HG03442 (cell line): ENCODE results near the gene RNF212.

Experiments
- ATAC-seq: cut with Tn5 transposase; IDR thresholded peaks from one replicate; pipeline ENCODE4 v1.9.1; 2021; ENCODE audit warnings: mild to moderate bottlenecking, moderate library complexity; ENCODE audit not compliant: unreplicated experiment

The RNF212 gene

GRCh38 chr4:1116838-1117237, 3.5 kb upstream of the RNF212 start:
- ATAC-seq, result no peak

DNA sequence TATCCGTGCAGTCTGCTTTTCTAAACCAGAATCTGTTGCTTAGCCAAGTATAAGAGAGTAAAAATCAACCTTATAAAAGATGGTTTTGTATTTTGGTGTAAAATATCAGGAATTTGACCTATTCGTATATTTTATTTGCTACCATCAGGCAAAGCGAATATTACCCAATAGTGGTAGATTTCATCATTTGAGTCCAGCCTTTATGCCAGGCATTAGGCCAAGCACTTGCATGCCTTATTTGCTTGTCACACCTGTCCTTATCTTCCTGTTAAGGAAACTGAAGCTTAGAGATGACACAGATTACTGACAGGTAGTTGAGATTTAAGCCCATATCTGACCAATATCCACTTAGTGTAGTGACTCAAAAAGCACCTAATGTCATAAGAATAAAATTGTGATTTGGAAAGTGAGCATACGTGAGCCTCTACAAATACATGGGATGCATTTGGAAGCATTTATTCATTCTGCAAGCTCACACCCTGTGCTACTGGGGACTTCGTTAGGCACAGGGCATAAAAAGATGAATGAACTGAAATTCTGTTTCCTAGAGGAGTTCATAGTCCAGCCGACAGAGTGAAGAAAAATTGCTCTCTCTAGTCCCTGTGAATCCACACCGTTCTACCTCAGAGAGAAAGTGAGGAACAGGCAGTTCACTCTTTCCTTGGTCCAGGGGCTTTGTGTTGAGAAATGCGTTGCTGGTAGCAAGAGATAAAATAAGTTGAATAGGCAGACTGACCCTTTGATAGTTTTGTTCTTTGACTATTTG, 2.3 kb upstream of the RNF212 start:
- no peak for ATAC-seq

- ATAC-seq, result no peak
Observed at GRCh38 chr4:1112821-1113182, 562 bp downstream of the RNF212 start.

DNA sequence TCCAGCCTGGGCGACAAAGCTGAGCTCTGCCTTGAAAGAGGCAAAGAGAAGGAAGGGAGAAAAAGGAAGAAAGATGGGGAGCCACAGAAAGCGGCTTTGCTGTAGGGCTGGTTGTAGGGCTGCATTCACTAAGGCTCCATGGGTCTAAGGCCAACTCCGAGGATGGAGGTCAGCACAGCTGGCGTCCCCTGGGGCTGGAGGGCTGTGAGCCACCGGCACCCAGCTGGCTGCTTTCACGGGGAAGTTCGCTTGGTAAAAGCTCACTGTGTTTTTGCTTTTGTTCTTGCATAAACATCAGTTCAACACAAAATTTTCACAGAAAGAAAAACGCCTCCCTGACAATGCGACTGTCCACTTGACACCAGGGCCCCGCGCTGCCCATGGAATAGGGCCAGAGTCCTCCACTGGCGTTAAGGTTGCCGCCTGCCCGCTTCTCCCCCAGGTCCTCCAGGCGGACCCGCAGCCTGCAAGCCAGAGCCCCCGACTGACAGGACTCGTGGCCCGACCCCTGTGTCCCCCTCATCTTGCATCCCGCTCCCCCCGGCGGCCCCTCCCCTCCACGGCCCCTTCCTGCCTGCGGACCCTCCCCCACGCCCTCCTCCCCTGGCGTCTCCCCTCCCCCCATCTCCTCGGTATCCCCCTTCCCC, 1.1 kb downstream of the RNF212 start:
- ATAC-seq, result no peak

DNA sequence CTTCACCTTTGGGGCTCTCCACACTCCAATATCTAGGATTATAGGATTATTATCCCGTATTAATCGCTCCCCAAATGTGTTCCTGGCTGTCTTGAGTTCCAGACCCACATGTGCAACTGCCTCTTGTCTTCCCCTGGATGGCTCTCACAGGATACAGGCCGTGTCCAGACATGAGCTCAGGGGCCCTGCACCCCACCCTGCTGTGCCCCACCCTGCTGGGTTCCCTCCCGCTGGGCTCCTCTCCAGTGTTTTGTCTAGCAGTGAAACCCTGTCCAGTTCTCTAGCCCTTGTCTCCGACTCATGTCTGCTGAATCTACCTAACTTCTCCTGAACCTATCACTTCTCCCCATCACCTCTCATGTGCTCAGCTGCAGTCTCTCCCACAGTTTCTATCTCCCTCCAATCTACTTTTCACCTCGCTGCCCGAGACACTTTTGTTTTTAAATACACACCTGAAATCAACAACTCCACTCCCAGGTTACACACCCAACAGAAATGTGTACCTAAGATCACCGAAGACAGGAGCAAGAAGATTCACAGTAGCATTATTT, 2.0 kb downstream of the RNF212 start:
- ATAC-seq, result no peak

- ATAC-seq, result no peak
Observed at GRCh38 chr4:1109898-1110506, 3.4 kb downstream of the RNF212 start.

DNA sequence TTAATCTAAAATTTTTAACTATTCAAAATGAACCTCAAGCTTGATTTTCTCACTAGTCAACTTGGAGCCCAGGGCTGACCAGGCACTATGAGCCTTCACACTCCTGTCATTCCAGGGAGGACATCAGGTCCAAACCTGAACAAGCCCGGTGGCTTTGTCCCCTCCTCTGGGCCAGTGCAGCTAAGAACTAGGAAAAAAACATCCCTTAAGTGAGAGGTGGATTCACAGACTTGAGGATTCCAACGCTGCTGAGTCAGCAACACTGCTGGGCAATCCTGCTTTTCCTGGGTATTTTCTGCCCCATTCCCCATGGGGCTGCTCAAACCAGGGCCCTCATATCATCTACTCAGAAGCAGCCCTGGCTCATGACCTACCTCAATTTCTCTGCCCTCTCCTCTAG, 4.0 kb downstream of the RNF212 start:
- no peak for ATAC-seq

- no peak for ATAC-seq
Observed at GRCh38 chr4:1105662-1106061, 7.7 kb downstream of the RNF212 start.

DNA sequence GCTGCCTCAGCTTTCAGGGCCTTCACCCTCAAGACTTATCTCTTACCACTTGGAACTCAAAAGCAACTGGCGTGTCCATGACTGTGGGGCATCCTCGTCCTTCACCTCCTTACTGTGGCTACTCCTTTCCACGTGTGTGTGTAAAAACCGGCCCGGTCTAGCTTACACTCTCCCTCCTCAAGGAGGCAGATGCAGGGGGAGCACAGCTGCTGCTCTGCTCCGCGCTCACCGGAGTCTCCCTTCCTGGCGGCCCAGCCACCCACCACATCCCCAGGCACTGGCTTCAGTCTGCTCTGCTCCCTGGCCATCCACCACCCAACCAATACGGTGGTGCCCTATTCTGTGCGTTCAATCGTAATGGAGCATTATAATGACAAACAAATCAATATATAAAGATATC, 8.3 kb downstream of the RNF212 start:
- no peak for ATAC-seq

DNA sequence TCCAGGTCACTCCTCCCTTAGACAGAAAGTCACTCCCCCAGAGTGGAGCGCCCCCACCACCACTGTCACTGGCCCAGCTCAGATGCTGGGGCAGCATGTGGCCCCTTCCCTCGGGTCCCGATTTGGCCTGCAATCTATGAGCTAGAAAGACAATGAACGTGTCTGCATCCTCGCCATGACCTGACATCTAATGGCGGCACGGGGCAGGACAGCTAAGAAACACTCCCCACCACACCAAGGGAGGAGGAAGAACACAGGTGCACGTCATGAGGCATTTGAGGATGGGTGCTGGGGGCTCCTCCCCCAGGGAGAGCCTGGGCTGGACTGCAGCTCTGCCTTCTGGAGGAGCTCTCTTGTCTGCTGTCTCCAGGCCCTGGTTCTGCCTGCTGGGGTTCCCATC, 8.7 kb downstream of the RNF212 start:
- ATAC-seq, result no peak

DNA sequence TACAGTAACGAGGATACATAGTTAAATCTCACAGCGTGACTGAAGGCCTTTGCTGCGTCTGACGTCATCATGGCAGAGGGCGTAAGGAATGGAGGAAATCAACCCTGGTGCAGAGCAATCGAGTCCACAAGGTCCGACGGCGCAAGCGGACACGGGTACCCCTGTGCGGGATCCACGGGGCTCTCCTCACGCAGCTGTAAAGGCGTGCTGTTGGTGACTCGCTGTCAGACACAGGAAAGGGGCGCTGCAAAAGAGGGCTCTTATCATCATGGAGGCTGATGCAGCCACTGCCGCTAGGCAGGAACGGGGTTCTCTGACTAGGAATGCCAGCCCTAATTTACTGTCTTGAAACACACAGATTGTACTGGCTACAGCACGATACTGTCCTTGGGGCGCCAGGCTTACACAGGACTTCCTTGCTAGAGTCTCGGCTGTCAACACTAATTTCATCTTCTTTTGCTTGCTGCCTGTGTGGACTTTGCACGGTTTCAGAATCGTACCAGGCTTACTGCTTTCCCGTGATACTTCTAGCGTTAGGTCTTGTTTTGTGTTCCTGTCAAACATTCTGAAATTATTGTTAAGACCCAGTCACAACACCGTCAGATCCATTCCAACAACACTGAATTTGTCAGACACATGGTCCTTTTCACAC, 13.6 kb downstream of the RNF212 start:
- ATAC-seq, result no peak

DNA sequence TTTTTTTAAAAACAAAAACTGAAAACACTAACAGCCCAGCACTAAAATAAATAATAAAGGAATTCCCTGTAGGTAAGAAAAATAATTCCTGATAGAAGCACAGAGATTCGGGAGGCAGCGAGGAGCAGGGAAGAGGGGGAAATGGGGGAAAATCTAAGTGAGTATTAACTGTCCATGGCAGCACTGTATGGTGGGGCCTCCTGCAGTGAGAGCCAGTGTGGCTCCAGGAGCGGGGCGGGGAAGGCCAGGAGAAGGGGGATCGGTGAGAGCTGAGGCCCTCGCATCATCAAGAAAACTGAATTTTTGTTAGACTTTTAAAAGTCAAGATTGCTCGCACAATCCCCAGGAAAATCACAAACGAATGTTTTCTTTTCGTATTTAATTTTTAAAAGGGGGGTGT, 14.1 kb downstream of the RNF212 start:
- ATAC-seq, result no peak

GRCh38 chr4:1098311-1098925, 14.9 kb downstream of the RNF212 start:
- ATAC-seq, result no peak

- ATAC-seq, result no peak
Observed at GRCh38 chr4:1097553-1097952, 15.8 kb downstream of the RNF212 start.

DNA sequence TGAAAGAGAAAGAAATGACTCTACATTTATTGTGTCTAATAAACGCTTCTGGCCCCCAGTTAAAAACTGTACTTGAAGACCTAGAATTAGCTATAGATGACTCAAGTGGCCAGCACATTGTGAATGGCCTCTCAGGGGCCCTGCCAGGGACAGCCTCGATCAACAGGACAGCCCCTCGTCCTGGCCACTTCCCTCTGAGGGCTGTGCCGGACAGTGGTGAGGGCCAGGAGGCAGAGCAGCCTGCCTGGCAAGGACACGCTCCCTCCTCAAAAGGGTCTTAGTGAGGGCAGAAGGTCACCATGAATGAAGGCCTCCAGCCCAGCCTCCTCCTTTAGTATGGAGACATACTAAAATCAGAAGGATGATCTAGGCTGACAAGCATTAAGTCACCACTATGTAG, 16.5 kb downstream of the RNF212 start:
- no peak for ATAC-seq

GRCh38 chr4:1094336-1094690, 19.1 kb downstream of the RNF212 start:
- ATAC-seq, result no peak

DNA sequence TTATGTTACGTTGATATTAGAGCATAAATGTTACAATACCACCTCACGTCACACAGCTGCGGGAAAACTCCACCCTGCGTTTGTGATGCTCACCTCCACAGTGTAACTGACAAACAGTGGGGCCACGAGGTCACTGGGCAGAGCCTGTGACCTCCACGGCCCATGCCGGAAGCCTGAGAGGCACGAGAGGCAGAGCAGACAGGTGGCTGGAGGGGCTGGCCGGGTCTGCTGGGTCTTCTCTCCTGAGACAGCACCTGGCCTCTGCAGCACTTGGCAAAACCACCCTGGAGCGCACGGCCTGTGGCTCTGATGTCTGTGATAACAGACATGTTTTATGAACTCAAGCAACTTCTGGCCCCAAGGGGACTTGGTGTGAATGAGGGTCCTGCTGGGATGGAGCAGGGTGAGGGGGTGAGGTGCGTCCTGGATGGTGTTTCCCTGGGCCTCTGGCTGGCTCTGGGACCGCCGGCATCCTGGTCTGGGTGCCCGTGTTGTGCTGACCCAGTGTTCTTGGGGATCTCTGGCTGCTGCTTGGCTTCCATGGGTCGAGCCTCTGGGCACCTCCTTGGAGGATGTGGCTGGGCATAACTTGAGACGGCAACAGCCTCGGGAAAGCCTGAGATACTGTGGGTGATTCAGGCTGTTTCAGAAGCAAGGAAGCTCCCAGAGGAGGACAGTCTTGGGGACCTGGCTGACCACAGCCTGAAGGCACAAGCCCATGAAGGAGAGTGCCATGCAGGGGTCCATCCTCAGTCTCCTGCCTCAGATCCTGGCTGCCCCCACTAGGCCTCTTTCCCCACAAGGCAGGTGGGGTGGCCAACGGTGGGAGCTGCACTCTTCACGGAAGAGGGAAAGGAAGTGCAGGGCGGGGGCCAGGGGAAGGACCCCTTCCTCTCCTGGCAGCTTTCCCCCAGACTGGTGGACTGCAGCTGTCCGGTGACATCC, 19.7 kb downstream of the RNF212 start:
- no peak for ATAC-seq

DNA sequence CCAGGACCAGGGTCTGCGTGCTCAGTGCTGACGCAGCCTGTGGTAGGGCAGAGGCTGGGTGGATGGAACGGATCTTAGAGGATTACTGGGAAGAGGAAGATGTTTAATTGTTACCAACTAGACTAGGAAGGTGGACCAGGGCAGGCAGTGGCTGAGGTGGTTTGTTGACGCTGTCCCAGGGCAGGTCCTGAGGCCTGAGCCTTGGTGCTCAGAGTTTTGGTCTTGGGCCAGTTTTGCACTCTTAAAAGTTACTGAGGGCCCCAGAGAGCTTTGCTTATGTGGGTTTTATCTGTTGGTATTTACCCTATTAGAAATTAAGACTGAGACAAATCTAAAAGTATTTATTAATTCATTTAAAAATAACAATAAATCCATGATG, 20.4 kb downstream of the RNF212 start:
- no peak for ATAC-seq

DNA sequence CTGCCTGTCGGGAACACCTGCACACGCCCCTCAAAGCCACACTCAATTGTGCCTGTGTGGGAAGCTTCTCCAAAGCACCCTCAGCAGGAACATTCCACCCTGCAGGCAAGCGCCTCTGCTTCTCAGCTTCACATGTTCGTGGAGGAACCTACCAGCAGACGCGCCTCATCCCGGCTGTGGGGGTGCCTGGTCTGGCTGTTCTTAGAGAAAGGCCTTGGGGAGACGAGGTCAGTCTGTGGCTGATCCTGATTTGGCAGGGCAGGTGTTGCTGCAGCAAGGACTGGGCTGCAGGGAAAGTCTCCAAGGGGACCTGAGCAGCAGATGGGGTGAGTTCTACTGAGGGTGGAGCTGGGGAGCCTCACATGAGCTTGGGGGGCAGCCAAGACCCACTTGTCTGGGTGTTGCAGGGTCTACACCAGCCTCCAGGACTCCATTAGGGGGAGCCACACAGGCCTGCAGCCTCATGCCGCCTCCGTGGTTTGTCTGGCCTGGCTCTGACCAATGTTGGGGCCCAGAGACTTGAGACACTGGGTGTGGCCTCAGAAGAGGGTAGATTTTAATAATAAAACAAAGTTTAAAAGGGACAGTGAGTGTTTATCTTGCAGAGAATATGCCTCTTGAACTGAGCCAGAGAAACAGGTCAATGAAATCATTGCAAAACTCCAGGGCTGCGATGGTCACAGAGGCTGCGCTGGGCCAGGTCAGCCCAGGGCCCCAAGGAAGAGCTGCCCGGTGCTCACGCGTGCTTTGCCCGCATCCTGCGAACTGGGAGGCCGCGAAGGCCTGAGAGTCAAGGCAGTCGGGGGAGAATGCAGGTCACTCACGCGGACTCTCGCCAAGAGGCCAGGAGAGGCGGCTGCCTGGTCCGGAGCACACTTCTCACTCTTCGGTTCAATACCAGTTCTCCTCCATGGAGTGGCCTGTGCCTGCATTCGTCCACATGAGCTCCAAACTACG, 21.1 kb downstream of the RNF212 start:
- no peak for ATAC-seq
